Sigmoid colon (tissue), 3 donors: ENCODE data around the gene FBXO42.

Source experiments
- CTCF ChIP-seq, 4 experiments: fragments of 450-650 bp in 3 of 4; fragments of 200-600 bp in 1 of 4; IDR thresholded peaks; one replicate each; pipeline ENCODE4 v1.5.1; 2016 to 2019; ENCODE audit warnings: antibody characterized with exemption in 4 of 4, mild to moderate bottlenecking in 3 of 4, moderate library complexity in 2 of 4
- POLR2A ChIP-seq, 2 donors: fragments of 450-650 bp; IDR thresholded peaks; one replicate each; pipeline ENCODE4 v1.6.1; 2016; ENCODE audit warnings: antibody characterized with exemption in 2 of 2, mild to moderate bottlenecking in 2 of 2, moderate library complexity in 2 of 2

GRCh38 chr1:16229976-16230740 lies 122.1 kb downstream of the FBXO42 start:
- TF ChIP-seq CTCF (IDR thresholded peaks at IDR 0.05) (no peak), POLR2A (IDR thresholded peaks at IDR 0.05) (no peak)
